ENCODE measurements around the gene EIF2B2. TPM values are rescaled to one million over a fixed set of nuclear protein-coding genes. Genes with fewer than 3 reads are reported as not detected.

Gene EIF2B2
- total and polyA plus RNA-seq, 2 experiments from 2014 or later = 39.2 to 40.5 TPM

- DNase-seq (ENCODE audit: low spot score) = no peak
Measured at GRCh38 chr14:74954232-74954946, 48.3 kb upstream of the EIF2B2 start.

More at GRCh38 chr14:74954232-74954946, 48.3 kb upstream of the EIF2B2 start:
- no peaks in the 10 kb centered on the region for H3K79me2 ChIP-seq (replicated peaks; ENCODE audit: insufficient read depth)
- Mint-ChIP-seq H3K4me3 (no peak overlapping the region), H3K27me3 (ENCODE audit: insufficient read depth, low read depth, poor library complexity) (peaks cover 10% of the 10 kb centered on the region), H3K36me3 (ENCODE audit: low read depth) (no peaks in the 10 kb centered on the region; the same call in 2 of the 3 replicates), H3K9me3 (no peaks in the 10 kb centered on the region), H3K27ac (no peak overlapping the region), H3K4me1 (peaks cover 13% of the 10 kb centered on the region; the same call in 2 of the 3 replicates)
- H3K4me1 ChIP-seq (ENCODE audit: insufficient read depth) = peaks cover 8% of the 10 kb centered on the region
- no peaks in the 10 kb centered on the region for H3K36me3 ChIP-seq (ENCODE audit: insufficient read depth)
- H3F3A ChIP-seq (replicated peaks; ENCODE audit: low read depth) = no peaks in the 10 kb centered on the region; the same call in 1 of the 2 replicates
- H4K20me1 ChIP-seq (replicated peaks; ENCODE audit: insufficient read depth) = no peaks in the 10 kb centered on the region
- no peaks in the 10 kb centered on the region for H3K9me2 ChIP-seq (ENCODE audit: insufficient read depth)
- peak; percentile 40 for ATAC-seq
- no peak overlapping the region for H3K27ac ChIP-seq (ENCODE audit: low read depth)
- H3K4me3 ChIP-seq = peak overlapping the region; percentile 28; the same call in 1 of the 2 replicates
- H2AFZ ChIP-seq = no peak overlapping the region
- H3K27me3 ChIP-seq (ENCODE audit: insufficient read depth) = peaks cover 12% of the 10 kb centered on the region; the same call in 1 of the 2 replicates
- TF ChIP-seq ZNF114 (CRISPR knock-in tag; IDR thresholded peaks at IDR 0.05) = no peak
- no peak for TF ChIP-seq JUNB (IDR thresholded peaks at IDR 0.05; ENCODE audit: unreplicated experiment)
- TF ChIP-seq ETS1 (IDR thresholded peaks at IDR 0.05) = no peak
- no peak for TF ChIP-seq STAT1 (IDR thresholded peaks at IDR 0.05; ENCODE audit: unreplicated experiment)
- TF ChIP-seq CREB1 (CRISPR knock-in tag; IDR thresholded peaks at IDR 0.05; ENCODE audit: low read depth) = no peak
- TF ChIP-seq NANOG (IDR thresholded peaks at IDR 0.05; ENCODE audit: borderline replicate concordance) = no peak
- TF ChIP-seq EZH2 (IDR thresholded peaks at IDR 0.05; ENCODE audit: low read depth, unreplicated experiment) = no peak
- no peak for TF ChIP-seq ZNF462 (CRISPR knock-in tag; IDR thresholded peaks at IDR 0.05)
- no peak for TF ChIP-seq REST (IDR thresholded peaks at IDR 0.05; ENCODE audit: unreplicated experiment)
- H3K4me2 ChIP-seq = peak overlapping the region; percentile 95; the same call in 1 of the 2 replicates

Measured in GM23338 (cell line).